ENCODE data around the gene LYPD4.
"Not testable (repeated sequence)": the region's sequence is repeated elsewhere in the genome, so short reads cannot be mapped to it uniquely, and the experiment has no call there.

The LYPD4 gene

DNA sequence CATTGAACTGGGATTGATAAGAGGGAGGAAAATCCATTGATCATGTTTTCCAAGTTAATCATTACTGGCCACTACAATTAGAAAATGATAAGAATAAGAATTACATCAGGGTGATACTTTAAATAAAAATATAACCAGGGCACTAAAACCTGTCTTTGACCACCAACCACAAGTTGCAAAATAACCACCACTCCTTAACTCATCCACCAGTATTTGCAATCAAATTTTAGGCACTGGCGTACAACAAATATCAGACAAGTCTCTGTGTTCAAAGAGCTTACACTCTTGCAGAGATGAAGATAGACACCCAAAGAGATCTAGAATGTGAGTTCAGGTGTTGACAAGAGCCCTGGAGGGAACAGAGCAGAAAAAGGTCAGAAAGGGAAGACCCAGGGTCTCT lies 47.6 kb downstream of the LYPD4 start:
- no peak for DNase-seq

DNA sequence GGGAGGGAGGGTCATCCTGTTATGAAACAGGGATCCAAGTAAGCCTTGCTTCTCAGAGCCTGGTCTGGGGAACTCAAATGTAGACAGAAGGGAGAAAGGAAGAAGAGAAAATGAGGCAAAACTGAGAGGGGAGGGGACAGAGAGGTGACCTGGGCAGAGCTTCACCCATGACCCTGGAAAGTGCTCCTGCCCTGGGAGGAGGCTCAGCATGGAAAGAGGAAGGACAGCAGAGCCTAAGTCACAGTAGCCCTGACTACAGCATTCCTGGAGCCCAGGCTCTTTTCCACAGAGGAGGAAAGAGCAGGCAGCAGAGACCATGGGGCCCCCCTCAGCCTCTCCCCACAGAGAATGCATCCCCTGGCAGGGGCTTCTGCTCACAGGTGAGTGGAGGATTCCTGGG lies 48.1 kb downstream of the LYPD4 start, which contains the start of gene CEACAM3:
CEACAM3 (plus strand) TSS at position 226 of the 400 bp plus-strand sequence; CDS start at position 317, 91 bp downstream.
- DNase-seq: no peak

DNA sequence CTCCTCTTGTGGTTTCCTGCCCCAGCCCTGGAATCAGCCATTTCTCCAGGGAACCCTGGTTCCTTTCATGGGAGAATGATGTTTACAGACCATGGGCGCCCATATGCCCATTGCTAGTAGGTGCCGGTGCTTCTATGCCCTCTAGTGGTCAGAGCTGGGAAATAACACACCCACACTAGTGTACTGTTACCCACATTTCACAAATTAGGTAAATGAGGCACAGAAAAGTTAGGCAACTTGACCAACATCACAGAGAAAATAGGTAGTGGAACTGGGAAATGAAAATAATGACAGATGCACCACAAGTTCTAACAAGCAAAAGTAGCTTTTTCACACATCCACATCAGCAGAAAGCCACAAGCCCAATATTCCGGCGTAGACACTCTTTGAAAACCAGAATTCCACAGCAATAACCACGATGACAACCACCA lies 49.4 kb downstream of the LYPD4 start:
- peak; percentile 78 for DNase-seq

DNA sequence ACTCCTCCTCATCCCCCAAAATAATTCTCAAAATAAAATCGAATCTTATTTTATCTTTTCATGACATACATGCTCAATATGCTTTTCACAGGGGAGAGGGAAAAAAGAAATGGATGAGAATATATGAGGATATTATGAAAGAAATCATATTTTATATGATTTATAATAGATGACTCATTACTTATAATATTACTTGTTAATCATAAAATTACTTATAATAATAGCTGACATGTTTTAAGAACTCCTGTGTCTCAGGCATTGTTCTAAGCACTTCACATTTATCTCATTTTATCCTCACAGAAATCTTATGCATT lies 51.1 kb downstream of the LYPD4 start:
- DNase-seq: no peak

DNA sequence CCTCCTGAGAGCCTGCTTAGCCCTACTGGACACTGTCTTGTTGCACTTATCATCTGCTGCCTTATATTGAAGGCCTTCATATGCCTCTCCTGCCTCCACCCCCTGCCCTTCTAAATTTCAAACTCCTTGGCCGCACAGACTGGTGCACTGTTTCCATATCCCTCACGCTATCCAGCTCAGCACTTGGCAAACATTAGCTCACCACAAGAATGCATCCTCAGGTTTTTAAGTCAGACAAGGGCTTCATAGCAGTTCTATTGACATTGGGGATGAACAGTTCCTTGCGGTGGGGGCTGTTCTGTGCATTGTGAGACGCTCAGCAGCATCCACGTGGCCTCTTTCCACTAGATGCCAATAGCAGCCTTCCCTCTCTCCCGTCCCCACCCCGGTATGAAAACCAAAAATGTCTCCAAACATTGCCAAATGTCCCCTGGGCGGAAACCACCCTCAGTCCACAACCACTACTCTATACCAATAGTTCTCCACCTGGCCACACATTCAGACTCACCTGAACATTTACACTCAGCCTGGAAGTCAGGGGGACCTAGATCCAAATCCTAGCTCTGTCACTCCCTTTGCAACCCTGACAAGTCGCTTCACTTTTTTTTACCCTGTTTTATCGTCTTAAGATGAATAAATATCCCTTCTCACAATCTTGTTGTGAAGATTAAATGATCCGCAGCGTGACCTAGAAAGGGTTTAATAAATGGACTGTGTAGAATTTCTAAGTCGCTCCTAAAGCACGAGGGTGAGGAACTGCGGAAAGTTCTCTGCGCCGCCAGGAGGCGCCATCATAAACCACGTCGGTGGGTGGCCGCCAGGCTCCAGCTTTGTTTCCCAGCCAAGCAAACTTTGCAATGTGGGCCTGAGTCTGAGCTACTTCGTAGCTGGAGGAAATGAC lies 51.7 kb downstream of the LYPD4 start:
- DNase-seq: peak; percentile 82

DNA sequence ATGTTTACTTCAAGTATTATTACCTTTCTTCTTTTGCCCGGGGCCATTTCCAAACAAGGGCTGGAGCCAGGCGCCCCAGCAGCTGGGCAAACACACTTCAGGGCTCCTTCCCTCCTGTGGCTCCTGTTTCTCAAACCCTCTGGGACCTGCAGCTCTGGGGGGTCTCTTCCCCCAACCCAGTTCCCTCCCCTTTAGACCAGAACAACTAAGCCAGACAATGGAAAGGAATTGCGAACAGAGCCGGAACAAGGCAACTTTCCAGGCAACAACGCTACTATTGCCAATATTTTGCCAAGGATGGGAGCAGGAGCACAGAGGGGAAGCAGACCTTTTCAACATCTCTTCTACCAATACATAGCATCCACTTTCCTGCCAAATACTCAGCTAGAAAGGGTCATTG lies 55.4 kb downstream of the LYPD4 start:
- not testable (repeated sequence) for DNase-seq

DNA sequence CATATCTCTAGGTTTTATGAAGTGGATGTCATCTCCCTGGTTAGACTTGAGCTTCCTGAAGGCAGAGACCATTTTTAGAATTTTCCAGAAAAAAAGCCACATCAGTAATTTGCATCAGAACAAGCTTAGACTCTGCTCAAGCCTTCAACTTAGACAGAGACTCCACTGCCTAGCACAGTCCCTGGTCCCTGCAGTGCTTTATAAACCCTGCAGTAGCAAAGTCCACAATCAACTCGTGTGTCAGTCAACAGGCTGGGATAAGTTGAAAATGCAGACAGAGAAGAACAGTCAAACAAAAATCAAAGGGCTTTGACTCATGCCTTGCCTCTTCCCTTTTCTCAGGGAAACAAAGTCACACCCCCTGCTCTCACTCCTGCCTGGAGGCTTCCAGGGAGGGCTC lies 56.0 kb downstream of the LYPD4 start:
- DNase-seq: not testable (repeated sequence)
